H9 (cell line): Measurements from ENCODE around the gene AVL9. TPM values are rescaled to one million over a fixed set of nuclear protein-coding genes. Genes with fewer than 3 reads are reported as not detected.

Source experiments
- DNase-seq: peaks from one replicate; pipeline ENCODE4 v3.0.0-alpha.2; 2017
- H2AFZ ChIP-seq: one replicate; pipeline ENCODE4 v1.6.1; 2013; ENCODE audit warnings: mild to moderate bottlenecking, low read length, control low read depth, moderate library complexity
- H2AK5ac ChIP-seq: 2 replicates; pipeline ENCODE4 v1.6.1; 2013; ENCODE audit warnings: low read length, control low read depth, mixed read lengths; ENCODE audit not compliant: insufficient read length
- H2BK120ac ChIP-seq: one replicate; pipeline ENCODE4 v1.6.1; 2013; ENCODE audit warnings: low read depth, mild to moderate bottlenecking, low read length, control low read depth, inconsistent platforms; ENCODE audit not compliant: poor library complexity, severe bottlenecking
- H2BK12ac ChIP-seq: 2 replicates; pipeline ENCODE4 v1.6.1; 2013; ENCODE audit warnings: low read length, control low read depth, mixed read lengths, low read depth; ENCODE audit not compliant: insufficient read length
- H2BK15ac ChIP-seq: 2 replicates; pipeline ENCODE4 v1.6.1; 2013; ENCODE audit warnings: low read depth, low read length, control low read depth
- H2BK20ac ChIP-seq: one replicate; pipeline ENCODE4 v1.6.1; 2013; ENCODE audit warnings: low read depth, mild to moderate bottlenecking, low read length, control low read depth, inconsistent platforms; ENCODE audit not compliant: poor library complexity, severe bottlenecking
- H2BK5ac ChIP-seq: 2 replicates; pipeline ENCODE4 v1.6.1; 2013; ENCODE audit warnings: low read length, control low read depth, mixed read lengths; ENCODE audit not compliant: insufficient read length
- H3K14ac ChIP-seq: 2 replicates; pipeline ENCODE4 v1.6.1; 2013; ENCODE audit warnings: low read length, control low read depth; ENCODE audit not compliant: insufficient read depth
- H3K18ac ChIP-seq: 2 replicates; pipeline ENCODE4 v1.6.1; 2013; ENCODE audit warnings: low read depth, mild to moderate bottlenecking, mixed read lengths, low read length, control low read depth; ENCODE audit not compliant: insufficient read length
- H3K23ac ChIP-seq: 2 replicates; pipeline ENCODE4 v1.6.1; 2013; ENCODE audit warnings: low read length, control low read depth, mixed read lengths, low read depth; ENCODE audit not compliant: insufficient read length
- H3K23me2 ChIP-seq: 2 replicates; pipeline ENCODE4 v1.6.1; 2013; ENCODE audit warnings: low read depth, mild to moderate bottlenecking, mixed read lengths, low read length, control low read depth; ENCODE audit not compliant: insufficient read length, poor library complexity, severe bottlenecking
- H3K27ac ChIP-seq: 2 replicates; pipeline ENCODE4 v1.5.1; 2013; ENCODE audit warnings: low read length, control low read depth, mixed read lengths, low read depth; ENCODE audit not compliant: insufficient read length
- H3K27me3 ChIP-seq: 2 replicates; pipeline ENCODE4 v1.6.1; 2013; ENCODE audit warnings: low read length, control low read depth, inconsistent platforms; ENCODE audit not compliant: insufficient read depth
- H3K4ac ChIP-seq: 2 replicates; pipeline ENCODE4 v1.6.1; 2013; ENCODE audit warnings: low read depth, mild to moderate bottlenecking, control low read depth, inconsistent platforms, low read length, moderate library complexity
- H3K4me1 ChIP-seq: 2 replicates; pipeline ENCODE4 v1.6.1; 2013; ENCODE audit warnings: low read length, control low read depth, inconsistent platforms; ENCODE audit not compliant: insufficient read depth
- H3K4me2 ChIP-seq: 2 replicates; pipeline ENCODE4 v1.6.1; 2013; ENCODE audit warnings: low read length, control low read depth, mixed read lengths; ENCODE audit not compliant: insufficient read length, insufficient read depth
- H3K56ac ChIP-seq: 2 replicates; pipeline ENCODE4 v1.6.1; 2013; ENCODE audit warnings: low read depth, mild to moderate bottlenecking, mixed read lengths, low read length, control low read depth; ENCODE audit not compliant: insufficient read length
- H3K79me1 ChIP-seq: 2 replicates; pipeline ENCODE4 v1.6.1; 2013; ENCODE audit warnings: low read depth, mild to moderate bottlenecking, moderate library complexity, low read length, control low read depth, inconsistent platforms; ENCODE audit not compliant: insufficient read depth, poor library complexity, severe bottlenecking
- H3K79me2 ChIP-seq: 2 replicates; pipeline ENCODE4 v1.6.1; 2013; ENCODE audit warnings: low read length, control low read depth, inconsistent platforms; ENCODE audit not compliant: insufficient read depth
- H3K9ac ChIP-seq: 2 replicates; pipeline ENCODE4 v1.6.1; 2013; ENCODE audit warnings: low read length, control low read depth, mixed read lengths; ENCODE audit not compliant: insufficient read length; ENCODE audit errors: extremely low read depth
- H3K9me3 ChIP-seq: one replicate; pipeline ENCODE4 v1.6.1; 2013; ENCODE audit warnings: low read depth, low read length, inconsistent platforms; ENCODE audit not compliant: control insufficient read depth
- H3T11ph ChIP-seq: one replicate; pipeline ENCODE4 v1.6.1; 2013; ENCODE audit warnings: mild to moderate bottlenecking, low read length, control low read depth, inconsistent platforms
- H4K20me1 ChIP-seq: one replicate; pipeline ENCODE4 v1.6.1; 2013; ENCODE audit not compliant: control insufficient read depth, insufficient read length, insufficient read depth
- H4K5ac ChIP-seq: 2 replicates; pipeline ENCODE4 v1.6.1; 2013; ENCODE audit warnings: low read depth, mild to moderate bottlenecking, mixed read lengths, low read length, control low read depth; ENCODE audit not compliant: insufficient read length
- H4K8ac ChIP-seq: replicated peaks from 2 replicates; pipeline ENCODE4 v1.6.1; 2013; ENCODE audit warnings: low read length, control low read depth, mixed read lengths, low read depth; ENCODE audit not compliant: insufficient read length
- H4K91ac ChIP-seq: 2 replicates; pipeline ENCODE4 v1.6.1; 2013; ENCODE audit warnings: low read depth, mild to moderate bottlenecking, moderate library complexity, mixed read lengths, low read length, control low read depth; ENCODE audit not compliant: insufficient read length
- H3K27ac Mint-ChIP-seq, 3 experiments: 2 replicates in 2 of 3; 3 replicates in 1 of 3; pipeline ENCODE4 v1.8.0; 2020 to 2021; ENCODE audit warnings: mixed read lengths in 3 of 3, mild to moderate bottlenecking in 1 of 3, moderate library complexity in 1 of 3
- H3K27me3 Mint-ChIP-seq: 2 replicates; pipeline ENCODE4 v1.8.0; 2021; ENCODE audit warnings: low read depth, mild to moderate bottlenecking, moderate library complexity, mixed read lengths
- H3K36me3 Mint-ChIP-seq, 3 experiments: 2 replicates in 2 of 3; 3 replicates in 1 of 3; pipeline ENCODE4 v1.8.0; 2020 to 2021; ENCODE audit warnings: low read depth in 3 of 3, mixed read lengths in 3 of 3; ENCODE audit not compliant: insufficient read depth in 1 of 3
- H3K4me1 Mint-ChIP-seq, 2 experiments: 2 replicates each; pipeline ENCODE4 v1.8.0; 2020; ENCODE audit warnings: mixed read lengths in 2 of 2
- H3K4me3 Mint-ChIP-seq, 2 experiments: 2 replicates in 1 of 2; 3 replicates in 1 of 2; pipeline ENCODE4 v1.8.0; 2020 to 2021; ENCODE audit warnings: mild to moderate bottlenecking in 2 of 2, mixed read lengths in 2 of 2, moderate library complexity in 1 of 2
- H3K9me3 Mint-ChIP-seq, 2 experiments: 2 replicates in 1 of 2; 3 replicates in 1 of 2; pipeline ENCODE4 v1.8.0; 2020; ENCODE audit warnings: mild to moderate bottlenecking in 2 of 2, mixed read lengths in 2 of 2, moderate library complexity in 1 of 2
- WGBS: extraction: QIAGEN DNeasy Blood & Tissue Kit; methylation state at CpG from one replicate; pipeline ENCODE4 v1.1.7; 2013; ENCODE audit warnings: missing lambda C conversion rate, low lambda C conversion rate, mixed read lengths; ENCODE audit not compliant: insufficient read length; ENCODE audit errors: extremely low coverage; 5-methylcytosine and 5-hydroxymethylcytosine counted together
- total RNA-seq: library from RNA; stranded (reverse); gene quantifications from 2 replicates; pipeline ENCODE4 v1.2.1, GENCODE V29; 2021
- TF ChIP-seq, protein P1 (sequence below): fragments of 200-600 bp; sonication (generic); conservative IDR thresholded peaks from 3 replicates; pipeline ENCODE4 v1.8.0; 2021; ENCODE audit warnings: antibody characterized with exemption, mild to moderate bottlenecking

AVL9 gene
- total RNA-seq, 1 experiment from 2014 or later: 38.7 TPM

DNA sequence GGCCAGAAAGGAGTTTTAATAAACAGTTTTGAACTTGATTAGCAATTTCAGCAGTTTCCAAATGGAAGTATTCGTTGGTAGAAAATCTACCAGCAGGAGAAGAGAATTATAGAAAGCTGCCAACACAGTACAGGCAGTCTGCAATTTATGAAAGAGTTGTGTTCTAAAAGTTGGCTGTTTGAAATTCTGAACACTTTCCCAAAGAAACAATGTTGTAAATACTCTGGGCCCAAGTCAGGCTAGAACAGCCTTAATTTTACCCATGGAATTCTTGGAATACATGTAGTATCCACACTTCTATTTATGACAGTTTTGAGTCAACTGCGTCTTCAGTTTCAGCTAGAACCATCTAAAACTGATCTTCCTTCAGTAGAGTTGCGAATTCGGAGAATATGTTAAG is 42.5 kb downstream of the AVL9 start:
- no peak overlapping the region for H4K8ac ChIP-seq
- Mint-ChIP-seq H3K4me3 (no peak overlapping the region), H3K9me3 (no peaks in the 10 kb centered on the region), H3K36me3 (no peaks in the 10 kb centered on the region; a peak in 2 of 7 replicates), H3K27me3 (no peaks in the 10 kb centered on the region), H3K27ac (no peak overlapping the region), H3K4me1 (peaks cover 8 to 11% of the 10 kb centered on the region in 2 experiments; a peak in 3 of 4 replicates)
- H2BK120ac ChIP-seq: no peak overlapping the region
- no peak overlapping the region for H3K27ac ChIP-seq
- no peak overlapping the region for H3K56ac ChIP-seq
- H3K4me1 ChIP-seq: peaks cover 6% of the 10 kb centered on the region; the same call in 1 of the 2 replicates
- H4K20me1 ChIP-seq: no peaks in the 10 kb centered on the region
- no peak overlapping the region for H4K5ac ChIP-seq
- TF ChIP-seq, protein P1, sequence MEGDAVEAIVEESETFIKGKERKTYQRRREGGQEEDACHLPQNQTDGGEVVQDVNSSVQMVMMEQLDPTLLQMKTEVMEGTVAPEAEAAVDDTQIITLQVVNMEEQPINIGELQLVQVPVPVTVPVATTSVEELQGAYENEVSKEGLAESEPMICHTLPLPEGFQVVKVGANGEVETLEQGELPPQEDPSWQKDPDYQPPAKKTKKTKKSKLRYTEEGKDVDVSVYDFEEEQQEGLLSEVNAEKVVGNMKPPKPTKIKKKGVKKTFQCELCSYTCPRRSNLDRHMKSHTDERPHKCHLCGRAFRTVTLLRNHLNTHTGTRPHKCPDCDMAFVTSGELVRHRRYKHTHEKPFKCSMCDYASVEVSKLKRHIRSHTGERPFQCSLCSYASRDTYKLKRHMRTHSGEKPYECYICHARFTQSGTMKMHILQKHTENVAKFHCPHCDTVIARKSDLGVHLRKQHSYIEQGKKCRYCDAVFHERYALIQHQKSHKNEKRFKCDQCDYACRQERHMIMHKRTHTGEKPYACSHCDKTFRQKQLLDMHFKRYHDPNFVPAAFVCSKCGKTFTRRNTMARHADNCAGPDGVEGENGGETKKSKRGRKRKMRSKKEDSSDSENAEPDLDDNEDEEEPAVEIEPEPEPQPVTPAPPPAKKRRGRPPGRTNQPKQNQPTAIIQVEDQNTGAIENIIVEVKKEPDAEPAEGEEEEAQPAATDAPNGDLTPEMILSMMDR: no peak
- H2BK20ac ChIP-seq: no peak overlapping the region
- H2BK12ac ChIP-seq: no peak overlapping the region
- H3K9me3 ChIP-seq: no peaks in the 10 kb centered on the region
- no peak overlapping the region for H3K9ac ChIP-seq
- peaks cover 2% of the 10 kb centered on the region; the same call in 1 of the 2 replicates for H3K79me2 ChIP-seq
- no peak overlapping the region for H4K91ac ChIP-seq
- H3K18ac ChIP-seq: no peak overlapping the region
- no peak overlapping the region for H3K14ac ChIP-seq
- H3K79me1 ChIP-seq: no peaks in the 10 kb centered on the region
- no peak overlapping the region for H2BK5ac ChIP-seq
- H2AK5ac ChIP-seq: no peak overlapping the region
- H3T11ph ChIP-seq: no peak overlapping the region
- H2AFZ ChIP-seq: no peak overlapping the region
- WGBS: no CpG with 5 or more reads among the region's 4 CpGs
- no peak overlapping the region for H3K4ac ChIP-seq
- no peak overlapping the region for H3K4me2 ChIP-seq
- no peaks in the 10 kb centered on the region for H3K27me3 ChIP-seq
- no peak overlapping the region for H2BK15ac ChIP-seq
- no peak overlapping the region for H3K23ac ChIP-seq
- no peaks in the 10 kb centered on the region for H3K23me2 ChIP-seq
- no peak for DNase-seq
